Breast epithelium (tissue), 4 donors: ENCODE data around the gene DUSP9. TPM values are rescaled to one million over a fixed set of nuclear protein-coding genes. Genes with fewer than 3 reads are reported as not detected.
A peak's percentile ranks its signal among the peaks of the same experiment; 100 is the strongest.

Source experiments
- DNase-seq, 2 donors: peaks; one replicate each; pipeline ENCODE4 v3.0.0-alpha.2; 2019; ENCODE audit warnings: low spot score in 2 of 2
- H3K27ac ChIP-seq, 2 donors: fragments of 200-600 bp; sonication (generic) in 1 of 2; one replicate each; pipeline ENCODE4 v1.5.1; 2016 to 2019; ENCODE audit warnings: mild to moderate bottlenecking in 1 of 2
- H3K27me3 ChIP-seq, 2 donors: fragments of 200-600 bp; sonication (generic) in 1 of 2; one replicate each; pipeline versions ENCODE4 v1.5.1 to v1.6.0; 2017 to 2019; ENCODE audit warnings: control low read depth in 1 of 2, mild to moderate bottlenecking in 1 of 2
- H3K36me3 ChIP-seq: fragments of 200-600 bp; one replicate; pipeline ENCODE4 v1.5.1; 2019
- H3K4me1 ChIP-seq, 2 donors: fragments of 200-600 bp; sonication (generic); one replicate each; pipeline ENCODE4 v1.5.1; 2016 to 2019; ENCODE audit warnings: control low read depth in 1 of 2
- H3K4me3 ChIP-seq, 3 donors: fragments of 200-600 bp; sonication (generic); 1 replicate in 2 of 3; 2 replicates in 1 of 3; pipeline ENCODE4 v1.5.1; 2016 to 2019; ENCODE audit warnings: mild to moderate bottlenecking in 3 of 3, moderate library complexity in 2 of 3
- H3K9me3 ChIP-seq, 2 donors: fragments of 200-600 bp; sonication (generic) in 1 of 2; one replicate each; pipeline ENCODE4 v1.5.1; 2016 to 2019; ENCODE audit warnings: control low read depth in 1 of 2
- CTCF ChIP-seq, 3 donors: fragments of 450-650 bp; IDR thresholded peaks; one replicate each; pipeline ENCODE4 v1.5.1; 2016 to 2017; ENCODE audit warnings: antibody characterized with exemption in 3 of 3, mild to moderate bottlenecking in 3 of 3, moderate library complexity in 3 of 3
- POLR2A ChIP-seq: fragments of 450-650 bp; IDR thresholded peaks from one replicate; pipeline ENCODE4 v1.6.1; 2016; ENCODE audit warnings: antibody characterized with exemption, mild to moderate bottlenecking, moderate library complexity
- POLR2AphosphoS5 ChIP-seq, 3 donors: sonication (generic); formaldehyde crosslinking; IDR thresholded peaks; one replicate each; pipeline ENCODE4 v1.6.1; 2017; ENCODE audit warnings: antibody characterized with exemption in 3 of 3
- intact Hi-C: fragments of 100-400 bp; cut with DNase I; formaldehyde crosslinking; loops from one replicate; pipeline ENCODE4 v1.15.1; 2023; ENCODE audit warnings: low total_unique reads
- total RNA-seq, 3 donors: library from RNA; depleted of rRNA; stranded (reverse); fragments of >200 nt; gene quantifications; one replicate each; pipeline ENCODE4 v1.1.0, GENCODE V29; 2016

DUSP9 gene
- under 1 TPM in 2 of 3 donors, not detected in 1; 0.33 to 0.73 TPM for total RNA-seq

DNA sequence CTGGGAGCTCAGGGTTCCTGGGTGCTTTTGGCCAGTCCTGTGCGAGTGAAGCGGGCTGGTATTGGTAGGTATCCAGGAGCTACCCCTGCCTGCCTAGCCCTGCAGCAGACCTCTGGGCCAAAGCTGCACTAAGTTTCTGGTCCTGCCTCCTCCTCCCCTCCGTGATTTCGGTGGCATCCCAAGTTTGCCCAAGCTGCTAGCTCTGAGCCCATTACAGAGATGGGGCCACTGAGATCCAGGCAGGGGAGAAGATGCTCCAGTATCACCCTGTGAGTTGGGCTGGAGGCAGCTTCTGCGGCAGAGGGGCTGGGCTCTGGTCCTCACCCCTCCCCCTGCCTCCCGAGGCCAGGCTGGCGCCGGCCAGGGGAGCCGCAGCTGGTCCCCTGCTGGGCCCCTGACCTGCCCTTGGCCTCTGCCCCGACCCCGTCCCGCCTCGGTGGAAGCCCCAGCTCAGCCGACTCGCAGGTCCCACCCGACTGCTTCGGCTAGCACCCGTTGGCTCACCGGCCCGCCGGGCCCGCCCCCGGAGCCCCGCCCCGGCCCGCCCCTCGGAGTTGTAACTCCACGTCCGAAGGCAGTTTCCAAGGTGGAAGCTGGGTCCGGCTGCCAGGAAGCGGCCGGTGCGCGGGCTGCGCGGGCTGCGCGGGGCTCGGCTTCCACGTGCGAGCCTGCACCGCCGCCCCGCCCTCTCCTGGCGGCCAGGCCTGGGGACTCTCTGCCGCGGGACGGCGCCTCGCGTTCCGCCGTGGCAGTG is at the start of gene DUSP9:
Gene DUSP9 (plus strand): TSS at position 584 of the 754 bp plus-strand sequence. CDS start 751 bp downstream, outside the sequence.
- H3K27ac ChIP-seq, result no peak within 1 kb of the TSS
- no peaks in the 10 kb centered on the region for H3K36me3 ChIP-seq
- H3K27me3 ChIP-seq, result peaks cover 0 to 93% of the 10 kb centered on the region in 2 donors
- no peak for DNase-seq
- H3K4me1 ChIP-seq, result no peaks in the 10 kb centered on the region
- no peak for TF ChIP-seq CTCF (IDR thresholded peaks at IDR 0.05)
- intact Hi-C loops, result no loop called here
- H3K9me3 ChIP-seq, result no peaks in the 10 kb centered on the region
- H3K4me3 ChIP-seq, result peak within 1 kb of the TSS in 2 of 3 donors; percentile 32 to 58

GRCh38 chrX:153598541-153599191 is 48.3 kb upstream of the DUSP9 start, which contains the start of gene CCNQ:
TSS of gene CCNQ (minus strand) at chrX:153599139. CDS start at chrX:153599073, 66 bp downstream.
- intact Hi-C loops, result no loop called here
- Histone ChIP-seq H3K4me3 (peak within 1 kb of the TSS; percentile 59 to 86 (median 64)), H3K4me1 (no peaks in the 10 kb centered on the region), H3K36me3 (no peaks in the 10 kb centered on the region), H3K27ac (peak within 1 kb of the TSS; percentile 48 to 54), H3K9me3 (peaks cover 0 to 5% of the 10 kb centered on the region in 2 donors), H3K27me3 (peaks cover 0 to 57% of the 10 kb centered on the region in 2 donors)
- DNase-seq, result no peak
- TF ChIP-seq POLR2AphosphoS5 (IDR thresholded peaks at IDR 0.05) (no peak), POLR2A (no peak), CTCF (IDR thresholded peaks at IDR 0.05) (no peak)

- TF ChIP-seq POLR2AphosphoS5 (IDR thresholded peaks at IDR 0.05), result no peak
- no peak for TF ChIP-seq POLR2A
- TF ChIP-seq CTCF (IDR thresholded peaks at IDR 0.05), result no peak
- H3K36me3 ChIP-seq, result no peaks in the 10 kb centered on the region
- H3K27me3 ChIP-seq, result peaks cover 0 to 50% of the 10 kb centered on the region in 2 donors
- H3K9me3 ChIP-seq, result peaks cover 0 to 5% of the 10 kb centered on the region in 2 donors
- peak; percentile 77 to 78 for DNase-seq
- intact Hi-C loops, result no loop called here
- peak overlapping the region; percentile 45 to 54 for H3K27ac ChIP-seq
- H3K4me1 ChIP-seq, result no peaks in the 10 kb centered on the region
- peak overlapping the region; percentile 59 to 86 (median 64) for H3K4me3 ChIP-seq
These were observed 47.6 kb upstream of the DUSP9 start for GRCh38 chrX:153599192-153600031.

- H3K27me3 ChIP-seq, result peaks cover 0 to 49% of the 10 kb centered on the region in 2 donors
- intact Hi-C loops, result no loop called here
- no peak overlapping the region for H3K27ac ChIP-seq
- peak overlapping the region; percentile 59 to 86 (median 64) for H3K4me3 ChIP-seq
- no peak for TF ChIP-seq POLR2A
- no peak for TF ChIP-seq CTCF (IDR thresholded peaks at IDR 0.05)
- TF ChIP-seq POLR2AphosphoS5 (IDR thresholded peaks at IDR 0.05), result no peak
- no peak for DNase-seq
- no peaks in the 10 kb centered on the region for H3K4me1 ChIP-seq
- H3K9me3 ChIP-seq, result peaks cover 0 to 5% of the 10 kb centered on the region in 2 donors
- H3K36me3 ChIP-seq, result no peaks in the 10 kb centered on the region
These were observed 47.0 kb upstream of the DUSP9 start for GRCh38 chrX:153600032-153600373.
